B cell (primary cell): ENCODE results near the gene SMIM5. TPM values are rescaled to one million over a fixed set of nuclear protein-coding genes. Genes with fewer than 3 reads are reported as not detected.

Experiments used
- ATAC-seq: fragments of 200-7000 bp; cut with Tn5 transposase; one replicate; pipeline ENCODE4 v1.10.0; 2021; ENCODE audit warnings: low read depth, mild to moderate bottlenecking, moderate number of reproducible peaks, moderate library complexity
- CTCF ChIA-PET: fragments of 350-600 bp; sonication (Branson Sonifier 250); formaldehyde crosslinking; loops from one replicate; lab custom pipeline; 2021; ENCODE audit warnings: antibody characterized with exemption, inconsistent platforms; lab: Charles Lee
- POLR2A ChIA-PET: fragments of 350-600 bp; sonication (Branson Sonifier 250); formaldehyde crosslinking; loops from one replicate; lab custom pipeline; 2021; ENCODE audit warnings: antibody characterized with exemption; lab: Charles Lee
- DNase-seq: peaks from one replicate; pipeline ENCODE4 v3.0.0; 2013
- H2AFZ ChIP-seq: 2 replicates; pipeline ENCODE4 v1.6.1; 2012; ENCODE audit warnings: mild to moderate bottlenecking, low read depth, low read length; ENCODE audit not compliant: insufficient read depth, poor library complexity, severe bottlenecking
- H3K27ac ChIP-seq, 2 donors: 1 replicate in 1 of 2; 2 replicates in 1 of 2; pipeline ENCODE4 v1.5.1; 2012 to 2013; ENCODE audit warnings: low read length in 2 of 2, mild to moderate bottlenecking in 2 of 2, moderate library complexity in 1 of 2
- H3K27me3 ChIP-seq, 4 experiments: fragments of 200-600 bp in 1 of 4; sonication (generic) in 1 of 4; replicated peaks in 1 of 4; 1 replicate in 2 of 4; 2 replicates in 2 of 4; pipeline versions ENCODE4 v1.6.1 to v1.7.0; 2013 to 2016; ENCODE audit warnings: low read length in 3 of 4, mild to moderate bottlenecking in 2 of 4, mixed read lengths in 1 of 4, moderate library complexity in 1 of 4; ENCODE audit not compliant: insufficient read depth in 4 of 4, control insufficient read depth in 3 of 4; ENCODE audit errors: control extremely low read depth in 1 of 4
- H3K36me3 ChIP-seq, 2 experiments: replicated peaks in 1 of 2; 1 replicate in 1 of 2; 2 replicates in 1 of 2; pipeline versions ENCODE4 v1.6.1 to v1.7.1; 2013; ENCODE audit warnings: low read length in 1 of 2; ENCODE audit not compliant: insufficient read depth in 2 of 2, control insufficient read depth in 1 of 2; ENCODE audit errors: control extremely low read depth in 1 of 2, extremely low read depth in 1 of 2
- H3K4me1 ChIP-seq, 2 donors: fragments of 200-600 bp in 1 of 2; sonication (generic) in 1 of 2; 1 replicate in 1 of 2; 2 replicates in 1 of 2; pipeline versions ENCODE4 v1.5.1 to v1.6.1; 2013 to 2017; ENCODE audit warnings: low read length in 2 of 2; ENCODE audit not compliant: control insufficient read depth in 2 of 2, insufficient read depth in 2 of 2
- H3K4me2 ChIP-seq: replicated peaks from 2 replicates; pipeline ENCODE3; 2012; ENCODE audit warnings: mild to moderate bottlenecking, low read depth, low read length; ENCODE audit not compliant: poor library complexity, severe bottlenecking
- H3K4me3 ChIP-seq, 5 experiments: fragments of 200-600 bp in 1 of 5; sonication (generic) in 1 of 5; 1 replicate in 3 of 5; 2 replicates in 2 of 5; pipeline versions ENCODE4 v1.5.1 to v1.7.0; 2011 to 2016; ENCODE audit warnings: low read length in 4 of 5, mild to moderate bottlenecking in 4 of 5, low read depth in 2 of 5, control low read depth in 1 of 5, moderate library complexity in 1 of 5; ENCODE audit not compliant: insufficient read depth in 1 of 5; ENCODE audit errors: control extremely low read depth in 1 of 5, extremely low read depth in 1 of 5
- H3K79me2 ChIP-seq: fragments of 200-600 bp; sonication (generic); one replicate; pipeline ENCODE4 v1.6.0; 2016; ENCODE audit warnings: low read length; ENCODE audit not compliant: control insufficient read depth, insufficient read depth
- H3K9ac ChIP-seq: fragments of 200-600 bp; sonication (generic); 2 replicates; pipeline ENCODE4 v1.6.1; 2017; ENCODE audit warnings: mild to moderate bottlenecking, low read length, moderate library complexity
- H3K9me3 ChIP-seq, 3 donors: one replicate each; pipeline versions ENCODE4 v1.6.1 to v1.7.1; 2013; ENCODE audit warnings: low read length in 2 of 3; ENCODE audit not compliant: control insufficient read depth in 2 of 3, insufficient read depth in 1 of 3; ENCODE audit errors: control extremely low read depth in 1 of 3
- H4K20me1 ChIP-seq: 2 replicates; pipeline ENCODE4 v1.6.0; 2012; ENCODE audit warnings: mild to moderate bottlenecking, low read length; ENCODE audit not compliant: insufficient read depth, control insufficient read depth, poor library complexity, severe bottlenecking
- H3K27ac Mint-ChIP-seq: one replicate; pipeline ENCODE4 v1.8.0; 2021; ENCODE audit warnings: mixed read lengths
- H3K27me3 Mint-ChIP-seq: one replicate; pipeline ENCODE4 v1.8.0; 2021; ENCODE audit warnings: mixed read lengths
- H3K4me1 Mint-ChIP-seq: one replicate; pipeline ENCODE4 v1.8.0; 2021; ENCODE audit warnings: mixed read lengths
- H3K4me3 Mint-ChIP-seq: one replicate; pipeline ENCODE4 v1.8.0; 2021; ENCODE audit warnings: mixed read lengths
- H3K9me3 Mint-ChIP-seq: one replicate; pipeline ENCODE4 v1.8.0; 2022; ENCODE audit warnings: mixed read lengths; ENCODE audit not compliant: insufficient read depth
- EZH2 ChIP-seq: IDR thresholded peaks from 2 replicates; pipeline ENCODE4 v1.6.1; 2012; ENCODE audit warnings: borderline replicate concordance, low read depth, mild to moderate bottlenecking, moderate library complexity, low read length; ENCODE audit not compliant: insufficient read depth, poor library complexity, severe bottlenecking
- WGBS: methylation state at CpG from one replicate; pipeline ENCODE4 v1.1.5; 2013; ENCODE audit warnings: missing lambda C conversion rate; ENCODE audit not compliant: insufficient coverage; 5-methylcytosine and 5-hydroxymethylcytosine counted together
- intact Hi-C: fragments of 100-400 bp; cut with micrococcal nuclease; formaldehyde crosslinking; loops from one replicate; pipeline ENCODE4 v1.10.0; 2022
- polyA plus RNA-seq: library from polyadenylated mRNA; depleted of rRNA; stranded (reverse); fragments of >200 nt; gene quantifications from 2 replicates; pipeline ENCODE4 v1.2.3, GENCODE V29; 2012
- total RNA-seq, 2 donors: library from RNA; stranded (reverse); fragments of 120-200 nt in 1 of 2; gene quantifications; 1 replicate in 1 of 2; 2 replicates in 1 of 2; pipeline versions ENCODE4 v1.2.3 to v1.2.4, GENCODE V29; 2013 to 2022
- TF ChIP-seq, protein P1 (sequence below): fragments of 200-600 bp; IDR thresholded peaks from one replicate; pipeline ENCODE4 v1.8.0; 2022; ENCODE audit warnings: antibody characterized with exemption, mild to moderate bottlenecking

Gene SMIM5
- total and polyA plus RNA-seq, 2 donors (not counting 1 experiment from before 2014, with no cell fraction given), result 0.62 to 7.6 TPM

DNA sequence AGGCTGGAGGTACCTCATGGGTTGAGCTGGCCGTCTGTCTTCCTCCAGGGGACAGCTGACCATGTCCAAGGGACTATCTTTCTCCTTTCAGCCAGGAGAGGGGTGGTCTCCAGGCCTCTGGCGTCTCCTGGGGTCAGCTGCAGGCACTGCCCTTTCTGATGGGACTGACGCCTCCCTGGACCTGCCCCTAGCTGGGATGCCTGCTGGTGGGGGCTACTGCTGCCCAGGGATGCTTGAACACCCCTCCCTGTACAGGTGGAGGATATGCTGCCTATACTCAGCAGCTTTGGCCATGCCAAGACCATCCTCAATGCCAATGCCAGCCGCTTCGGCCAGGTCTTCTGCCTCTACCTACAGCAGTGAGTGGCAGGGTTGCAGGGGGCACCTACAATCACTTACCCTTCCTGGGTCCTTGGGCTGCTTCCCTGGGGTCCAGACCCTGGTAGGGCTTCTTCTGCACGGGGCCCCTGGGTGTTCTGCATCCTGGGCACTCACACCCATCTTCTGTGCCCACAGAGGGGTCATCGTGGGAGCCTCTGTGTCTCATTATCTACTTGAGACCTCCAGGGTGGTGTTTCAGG, 41.4 kb upstream of the SMIM5 start:
- POLR2A ChIA-PET, result no interaction called here
- no peak for TF ChIP-seq EZH2
- TF ChIP-seq, protein P1, sequence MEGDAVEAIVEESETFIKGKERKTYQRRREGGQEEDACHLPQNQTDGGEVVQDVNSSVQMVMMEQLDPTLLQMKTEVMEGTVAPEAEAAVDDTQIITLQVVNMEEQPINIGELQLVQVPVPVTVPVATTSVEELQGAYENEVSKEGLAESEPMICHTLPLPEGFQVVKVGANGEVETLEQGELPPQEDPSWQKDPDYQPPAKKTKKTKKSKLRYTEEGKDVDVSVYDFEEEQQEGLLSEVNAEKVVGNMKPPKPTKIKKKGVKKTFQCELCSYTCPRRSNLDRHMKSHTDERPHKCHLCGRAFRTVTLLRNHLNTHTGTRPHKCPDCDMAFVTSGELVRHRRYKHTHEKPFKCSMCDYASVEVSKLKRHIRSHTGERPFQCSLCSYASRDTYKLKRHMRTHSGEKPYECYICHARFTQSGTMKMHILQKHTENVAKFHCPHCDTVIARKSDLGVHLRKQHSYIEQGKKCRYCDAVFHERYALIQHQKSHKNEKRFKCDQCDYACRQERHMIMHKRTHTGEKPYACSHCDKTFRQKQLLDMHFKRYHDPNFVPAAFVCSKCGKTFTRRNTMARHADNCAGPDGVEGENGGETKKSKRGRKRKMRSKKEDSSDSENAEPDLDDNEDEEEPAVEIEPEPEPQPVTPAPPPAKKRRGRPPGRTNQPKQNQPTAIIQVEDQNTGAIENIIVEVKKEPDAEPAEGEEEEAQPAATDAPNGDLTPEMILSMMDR, result no peak

DNA sequence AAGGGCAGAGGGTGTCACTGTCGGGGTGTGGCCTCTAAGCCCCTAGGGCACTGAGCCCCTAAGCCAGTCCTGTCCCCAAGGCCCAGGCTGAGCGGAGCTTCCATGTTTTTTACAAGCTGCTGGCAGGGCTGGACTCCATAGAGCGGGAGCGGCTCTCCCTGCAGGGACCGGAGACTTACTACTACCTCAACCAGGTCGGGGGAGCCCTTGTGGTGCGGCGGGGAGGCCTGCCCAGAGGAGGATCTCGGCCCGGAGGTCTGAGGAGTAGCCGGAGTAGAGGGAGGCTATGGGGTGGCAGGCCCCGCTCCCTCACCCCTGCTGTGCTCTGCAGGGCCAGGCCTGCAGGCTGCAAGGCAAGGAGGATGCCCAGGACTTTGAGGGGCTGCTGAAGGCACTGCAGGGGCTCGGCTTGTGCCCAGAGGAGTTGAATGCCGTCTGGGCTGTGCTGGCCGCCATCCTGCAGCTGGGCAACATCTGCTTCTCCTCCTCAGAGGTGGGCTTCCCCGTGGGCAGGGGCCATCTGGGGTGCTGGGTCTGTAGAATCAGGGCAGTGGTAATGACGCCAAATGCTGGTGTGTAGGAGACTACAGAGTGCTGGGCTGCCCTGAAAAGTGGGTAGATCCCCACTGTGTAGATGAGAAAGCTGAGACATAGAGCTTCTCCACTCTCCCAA, 40.8 kb upstream of the SMIM5 start:
- WGBS, result 94% methylated on average over 11 of the region's 17 CpGs

More for the DNA sequence above, 41.4 kb upstream of the SMIM5 start:
- Mint-ChIP-seq H3K4me1 (peaks cover 17% of the 10 kb centered on the region), H3K27ac (no peak overlapping the region), H3K9me3 (no peaks in the 10 kb centered on the region), H3K4me3 (no peak overlapping the region), H3K27me3 (no peaks in the 10 kb centered on the region)
- H3K9me3 ChIP-seq, result no peaks in the 10 kb centered on the region
- no peak overlapping the region for H2AFZ ChIP-seq
- no peak overlapping the region for H3K9ac ChIP-seq
- H3K36me3 ChIP-seq, result peaks cover 0 to 14% of the 10 kb centered on the region in 2 experiments
- peaks cover 4 to 20% of the 10 kb centered on the region in 2 donors for H3K4me1 ChIP-seq
- H3K27ac ChIP-seq, result no peak overlapping the region
- H3K4me2 ChIP-seq, result no peak overlapping the region
- H4K20me1 ChIP-seq, result peaks cover 24% of the 10 kb centered on the region
- no peaks in the 10 kb centered on the region for H3K79me2 ChIP-seq
- 78% methylated on average over 4 of the region's 7 CpGs for WGBS
- intact Hi-C loops, result no loop called here
- ATAC-seq, result no peak
- no peaks in the 10 kb centered on the region for H3K27me3 ChIP-seq
- DNase-seq, result no peak
- H3K4me3 ChIP-seq, result no peak overlapping the region
- CTCF ChIA-PET, result interaction anchor here (1.0 to 2.5 kb wide), 4 partner anchors 9 to 164 kb away, joined by 3 to 13 read pairs (median 4); partner anchors contain the start of gene TSEN54

More for the DNA sequence above, 40.8 kb upstream of the SMIM5 start:
- H3K27me3 ChIP-seq, result no peaks in the 10 kb centered on the region
- H3K9ac ChIP-seq, result no peak overlapping the region
- H4K20me1 ChIP-seq, result peaks cover 24% of the 10 kb centered on the region
- H3K79me2 ChIP-seq, result no peaks in the 10 kb centered on the region
- peaks cover 15% of the 10 kb centered on the region for H3K4me1 Mint-ChIP-seq
- H3K4me2 ChIP-seq, result no peak overlapping the region
- H3K4me3 ChIP-seq, result no peak overlapping the region
- no peak for ATAC-seq
- H3K27ac ChIP-seq, result no peak overlapping the region
- H3K36me3 ChIP-seq, result peaks cover 0 to 14% of the 10 kb centered on the region in 2 experiments
- ChIA-PET CTCF (interaction anchor here (1.6 kb wide), 1 partner anchor 165 kb away, joined by 4 read pairs; no protein-coding TSS in a partner anchor), POLR2A (no interaction called here)
- no peak overlapping the region for H2AFZ ChIP-seq
- intact Hi-C loops, result no loop called here
- no peak overlapping the region for H3K27ac Mint-ChIP-seq
- H3K4me1 ChIP-seq, result peaks cover 2 to 17% of the 10 kb centered on the region in 2 donors
- DNase-seq, result no peak
- no peak for TF ChIP-seq EZH2
- TF ChIP-seq, protein P1, result no peak
- no peaks in the 10 kb centered on the region for H3K9me3 Mint-ChIP-seq
- no peaks in the 10 kb centered on the region for H3K9me3 ChIP-seq
- no peaks in the 10 kb centered on the region for H3K27me3 Mint-ChIP-seq
- no peak overlapping the region for H3K4me3 Mint-ChIP-seq
